ENCODE results near the gene ZNF606.

Gene ZNF606

DNA sequence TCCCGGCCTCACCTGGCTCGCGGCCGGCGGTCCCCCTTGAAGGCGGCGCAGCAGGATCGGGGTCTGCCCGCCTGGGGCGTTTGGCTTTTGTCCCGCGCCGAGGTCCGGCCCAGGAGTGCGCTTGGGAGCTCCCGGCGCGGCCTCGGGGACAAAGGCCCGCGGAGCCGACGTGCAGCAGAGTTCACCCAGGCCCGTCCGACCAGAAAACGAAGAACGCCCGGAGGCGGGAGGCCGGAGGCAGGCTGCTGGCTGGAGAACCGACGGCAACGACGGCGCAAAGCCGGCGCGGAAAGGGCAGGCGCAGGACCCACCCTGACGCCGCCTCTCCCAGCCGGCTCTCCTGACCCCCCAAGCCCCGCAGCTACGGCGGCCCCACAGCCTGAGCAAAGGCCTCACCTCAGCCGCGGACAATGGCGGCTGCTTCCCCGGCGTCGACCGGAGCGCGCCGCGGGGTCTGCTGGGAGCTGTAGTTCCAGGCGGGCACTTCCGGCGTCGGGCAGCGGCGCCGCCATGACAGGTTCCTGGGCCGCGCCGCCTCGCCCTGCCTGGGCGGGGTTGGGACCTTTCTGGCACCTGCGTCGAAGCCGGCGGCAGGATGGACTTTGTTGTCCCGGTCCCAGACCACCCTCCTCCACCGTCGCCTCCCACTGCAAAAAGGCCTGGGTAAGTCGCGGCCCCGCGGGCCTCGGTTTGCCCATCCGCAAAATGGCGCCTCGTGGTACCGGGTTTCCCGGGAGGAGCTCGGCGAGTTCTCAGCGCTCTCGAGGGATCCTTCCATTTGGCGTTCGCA lies at the start of gene ZNF606:
Gene ZNF606, minus strand, starts transcription at position 437 of the 790 bp plus-strand sequence. CDS start 1,501 bp downstream, outside the sequence.
- DNase-seq, result peak; percentile 94

DNA sequence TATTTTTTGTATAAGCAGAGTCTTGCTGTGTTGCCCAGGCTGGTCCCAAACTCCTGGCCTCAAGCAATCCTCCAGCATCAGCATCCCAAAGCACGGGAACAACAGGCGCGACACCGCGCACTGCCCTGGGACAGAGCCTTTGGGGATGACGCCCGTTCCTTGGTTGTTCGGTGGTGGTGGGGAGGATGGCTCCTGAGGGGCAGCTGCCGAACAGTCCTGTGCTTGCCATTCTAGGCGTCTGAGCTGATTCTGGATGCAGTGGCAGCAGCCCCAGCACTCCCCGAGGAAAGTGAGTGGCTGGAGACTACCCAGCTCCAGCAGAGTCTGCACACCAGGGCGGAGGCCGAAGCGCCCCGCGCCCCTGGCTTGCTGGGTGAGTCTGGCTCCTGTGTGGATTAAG lies 49.6 kb upstream of the ZNF606 start:
- no peak for DNase-seq

DNA sequence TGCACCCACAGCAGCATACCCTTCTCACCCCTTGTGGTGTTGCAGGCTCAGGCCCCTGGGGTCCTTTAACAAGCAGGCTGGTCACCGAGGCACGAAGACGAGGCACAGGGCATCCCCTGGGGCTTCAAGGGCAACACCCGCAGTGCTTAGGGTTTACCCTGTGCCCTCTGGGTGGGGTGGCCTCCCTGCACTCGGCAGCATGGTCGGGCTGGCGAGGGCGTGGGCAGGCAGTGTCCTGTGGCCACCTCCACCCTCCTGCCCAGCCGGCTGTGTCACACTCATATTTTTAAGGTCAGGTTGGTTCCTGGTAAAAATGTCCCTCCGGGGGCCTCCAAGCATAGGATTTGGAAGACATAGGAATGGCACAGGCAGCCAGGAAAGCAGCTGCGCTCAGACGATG lies 45.1 kb upstream of the ZNF606 start:
- DNase-seq, result no peak

DNA sequence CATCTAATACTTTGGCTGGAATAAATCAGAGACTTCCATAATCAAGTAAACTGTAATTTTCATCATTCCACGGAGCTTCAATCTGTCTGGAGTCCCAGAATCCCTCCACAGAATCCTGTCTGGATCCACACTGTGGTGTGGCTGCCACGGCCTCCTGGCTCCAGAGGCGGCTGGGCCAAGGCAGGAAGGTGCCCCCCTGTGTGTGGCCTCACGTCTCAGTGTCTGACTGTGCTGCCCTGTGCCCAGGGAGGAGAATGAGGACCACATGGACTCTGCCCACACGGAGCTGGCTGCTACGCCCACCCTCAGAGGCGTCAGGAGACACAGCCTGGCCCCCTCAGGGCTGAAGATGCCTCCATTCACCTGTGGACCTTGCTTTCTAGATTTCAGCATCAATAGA lies 44.2 kb upstream of the ZNF606 start:
- no peak for DNase-seq

DNA sequence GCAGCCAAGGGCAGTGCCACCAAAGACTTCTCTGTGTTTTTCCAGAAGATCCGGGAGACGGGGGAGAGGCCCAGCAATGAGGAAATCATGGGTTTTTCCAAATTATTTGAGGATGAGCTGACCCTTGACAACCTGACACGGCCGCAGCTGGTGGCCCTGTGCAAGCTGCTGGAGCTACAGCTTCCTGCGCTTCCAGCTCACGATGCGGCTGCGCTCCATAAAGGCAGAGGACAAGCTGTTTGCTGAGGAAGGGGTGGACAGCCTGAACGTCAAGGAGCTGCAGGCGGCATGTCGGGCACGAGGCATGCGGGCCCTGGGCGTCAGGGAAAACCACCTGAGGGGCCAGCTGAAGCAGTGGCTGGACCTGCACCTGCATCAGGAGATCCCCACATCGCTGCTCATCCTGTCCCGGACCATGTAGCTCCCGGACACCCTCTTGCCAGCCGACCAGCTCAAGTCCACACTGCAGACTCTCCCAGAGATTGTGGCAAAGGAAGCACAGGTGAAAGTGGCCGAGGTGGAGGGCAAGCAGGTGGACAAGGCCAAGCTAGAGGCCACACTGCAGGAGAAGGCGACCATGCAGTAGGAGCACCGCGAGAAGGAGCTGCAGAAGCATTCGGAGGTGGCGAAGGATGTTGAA lies 42.9 kb upstream of the ZNF606 start:
- DNase-seq, result no peak

DNA sequence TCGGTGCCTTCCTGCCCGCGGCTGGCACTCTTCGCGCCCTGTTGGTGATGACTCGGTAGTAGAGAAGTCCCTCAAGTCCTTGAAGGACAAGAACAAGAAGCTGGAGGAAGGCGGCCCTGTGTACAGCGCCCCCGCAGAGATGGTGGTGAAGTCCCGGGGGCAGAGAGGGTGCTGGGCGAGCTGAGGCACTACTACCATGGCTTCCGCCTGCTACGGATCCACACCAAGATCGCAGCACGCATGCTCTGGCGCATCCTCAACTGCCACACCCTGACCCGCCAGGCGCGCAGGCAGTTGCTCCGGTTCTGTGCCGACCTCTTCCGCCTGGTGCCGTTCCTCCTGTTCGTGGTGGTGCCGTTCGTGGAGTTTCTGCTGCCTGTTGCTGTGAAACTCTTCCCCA lies 42.3 kb upstream of the ZNF606 start:
- DNase-seq, result no peak

DNA sequence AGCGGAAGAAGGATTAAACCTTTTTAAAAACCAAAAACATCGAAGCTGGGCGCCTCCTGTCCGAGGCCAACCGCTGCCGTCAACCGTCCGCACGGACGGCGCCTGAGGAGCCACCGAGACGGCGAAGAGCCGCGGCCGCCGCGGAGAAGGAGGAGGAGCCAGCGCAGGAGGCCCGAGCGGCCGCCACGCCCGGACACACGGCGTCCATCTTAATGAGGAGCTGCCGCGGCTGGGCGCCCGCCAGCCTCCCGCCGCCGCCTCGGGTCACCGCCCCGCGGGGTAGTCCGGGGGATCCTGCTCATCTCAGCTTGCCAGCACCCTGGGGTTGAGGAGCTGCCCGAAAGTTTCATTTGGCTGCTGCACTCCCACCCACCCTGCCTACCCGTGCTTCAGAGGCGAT lies 41.8 kb upstream of the ZNF606 start:
- DNase-seq, result no peak

DNA sequence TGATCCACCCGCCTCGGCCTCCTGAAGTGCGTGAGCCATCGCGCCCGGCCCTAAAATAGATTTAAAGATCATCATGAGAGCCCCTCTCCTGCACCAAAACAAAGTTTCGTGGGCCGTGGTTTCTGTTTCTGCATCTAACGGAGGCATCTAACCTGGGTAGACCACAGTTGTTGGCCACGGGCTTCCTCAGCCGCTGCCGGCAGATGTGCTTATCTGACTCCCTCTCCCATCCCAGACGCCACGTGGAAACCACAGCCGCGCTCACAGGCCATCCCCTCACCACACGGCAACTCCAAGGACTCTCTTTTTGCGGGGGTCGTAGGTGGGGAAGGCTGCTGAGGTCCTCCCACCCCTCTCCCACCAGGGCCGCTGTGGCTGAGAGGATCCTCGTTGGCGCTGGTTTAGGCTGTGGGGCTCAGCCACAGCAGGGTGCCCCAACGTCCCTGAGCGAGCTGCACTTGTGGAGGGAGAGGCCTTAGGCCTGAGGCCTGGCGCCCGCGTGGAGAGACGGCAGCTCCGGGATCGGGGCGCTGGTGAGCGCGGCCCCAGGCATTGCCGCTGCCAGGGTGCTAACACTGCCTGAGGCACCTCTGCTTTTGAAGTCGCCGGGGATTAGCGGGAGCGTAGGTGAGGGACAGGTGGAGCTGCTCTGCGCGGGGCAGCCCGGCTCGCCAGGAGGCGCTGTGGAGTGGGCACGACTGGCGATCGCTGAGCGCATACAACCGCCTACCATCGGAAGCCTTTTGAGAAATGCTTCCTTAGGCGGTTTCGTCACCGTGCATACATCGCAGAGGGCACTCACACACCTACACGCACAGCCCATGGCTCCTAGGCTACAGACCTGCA lies 40.1 kb upstream of the ZNF606 start:
- DNase-seq, result no peak

DNA sequence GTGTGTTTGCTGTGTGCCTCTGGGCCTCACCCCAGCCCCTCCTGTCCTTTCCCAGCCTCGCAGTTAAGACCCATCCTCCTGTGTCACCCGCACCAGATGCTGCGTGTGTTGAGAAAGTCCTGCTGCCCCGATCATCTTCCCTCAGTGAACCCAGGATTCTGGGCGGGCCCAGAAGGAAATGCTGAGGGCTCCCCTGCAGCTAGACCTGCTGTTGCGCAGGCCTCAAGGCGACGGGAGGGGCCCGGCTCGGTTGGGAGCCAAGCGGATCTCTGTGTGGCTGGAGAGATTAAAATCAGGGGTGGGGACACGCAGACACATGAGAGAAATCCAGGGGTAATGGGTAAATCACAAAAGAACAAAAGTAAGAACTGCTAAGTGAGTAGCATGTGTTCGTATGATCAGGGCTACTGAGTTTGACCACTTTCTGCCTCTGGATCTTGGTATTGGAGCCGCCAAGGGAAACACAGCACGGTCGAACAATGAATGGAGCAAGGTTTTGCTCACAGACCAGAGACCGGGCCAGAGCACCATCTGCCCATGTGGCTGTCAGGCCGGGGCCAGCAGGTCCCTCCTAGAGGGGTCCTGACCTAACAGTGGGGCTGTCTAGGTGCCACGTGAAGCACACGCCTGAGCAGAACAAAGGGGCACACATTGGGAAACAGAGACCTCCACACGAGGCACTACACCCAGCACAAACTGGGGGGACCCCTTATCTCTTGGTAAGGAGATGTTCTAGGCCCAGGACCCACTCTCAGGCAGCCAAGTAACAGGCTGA lies 38.3 kb upstream of the ZNF606 start:
- no peak for DNase-seq

DNA sequence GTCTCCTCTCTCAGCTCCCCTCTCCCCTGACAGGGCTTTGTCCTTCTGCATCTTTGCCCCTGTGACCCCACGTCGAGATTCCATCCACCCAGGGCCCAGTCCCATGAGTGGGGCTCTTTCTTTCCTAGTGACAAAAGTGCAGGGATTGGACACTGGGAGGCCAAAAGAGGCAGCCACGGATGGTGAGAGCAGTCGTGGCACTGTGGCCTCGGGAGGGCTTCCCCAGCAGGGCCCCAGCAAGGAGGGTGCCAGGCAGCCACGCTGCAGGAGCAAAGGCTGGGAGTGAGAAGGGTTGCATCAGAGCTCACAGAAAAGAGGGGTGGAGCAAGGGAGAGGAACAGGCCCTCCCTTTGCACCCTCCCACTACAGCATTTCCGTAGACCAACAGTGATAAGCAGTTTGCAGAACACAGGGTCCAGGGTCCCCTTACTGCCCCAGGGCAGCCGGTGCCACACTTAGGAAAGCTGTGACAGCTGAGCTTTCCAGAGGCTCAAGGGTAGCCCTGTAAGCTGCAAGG lies 36.1 kb upstream of the ZNF606 start:
- DNase-seq, result no peak

DNA sequence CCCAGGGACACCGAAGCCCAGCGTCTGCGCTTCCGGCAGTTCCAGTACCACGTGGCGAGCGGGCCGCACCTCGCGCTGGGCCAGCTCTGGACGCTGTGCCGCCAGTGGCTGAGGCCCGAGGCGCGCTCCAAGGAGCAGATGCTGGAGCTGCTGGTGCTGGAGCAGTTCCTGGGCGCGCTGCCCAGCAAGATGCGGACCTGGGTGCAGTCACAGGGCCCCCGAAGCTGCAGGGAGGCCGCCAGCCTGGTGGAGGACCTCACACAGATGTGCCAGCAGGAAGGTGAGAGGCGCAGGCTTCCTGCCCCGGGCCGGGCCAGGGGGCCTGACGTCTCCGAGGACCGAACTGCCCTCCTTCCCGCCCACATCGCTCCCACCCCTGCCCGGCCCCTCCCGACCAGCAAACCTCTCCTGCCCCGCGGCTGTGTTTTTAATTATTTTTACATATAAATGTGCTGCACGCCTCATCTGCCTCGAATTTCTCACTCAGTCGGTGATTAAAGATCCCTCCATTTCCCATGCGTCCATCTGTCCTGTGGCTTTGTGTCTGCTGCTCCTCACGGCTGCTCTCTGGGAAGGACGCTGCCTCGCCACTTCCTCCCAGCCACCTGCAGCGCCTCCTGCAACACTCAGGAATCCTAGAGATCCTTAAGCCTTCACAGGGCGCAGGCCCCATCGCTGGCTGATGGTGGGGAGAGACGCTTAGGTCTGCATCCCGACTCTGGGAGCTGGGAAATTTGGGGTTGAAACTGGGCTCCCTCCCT lies 35.5 kb upstream of the ZNF606 start:
- no peak for DNase-seq

DNA sequence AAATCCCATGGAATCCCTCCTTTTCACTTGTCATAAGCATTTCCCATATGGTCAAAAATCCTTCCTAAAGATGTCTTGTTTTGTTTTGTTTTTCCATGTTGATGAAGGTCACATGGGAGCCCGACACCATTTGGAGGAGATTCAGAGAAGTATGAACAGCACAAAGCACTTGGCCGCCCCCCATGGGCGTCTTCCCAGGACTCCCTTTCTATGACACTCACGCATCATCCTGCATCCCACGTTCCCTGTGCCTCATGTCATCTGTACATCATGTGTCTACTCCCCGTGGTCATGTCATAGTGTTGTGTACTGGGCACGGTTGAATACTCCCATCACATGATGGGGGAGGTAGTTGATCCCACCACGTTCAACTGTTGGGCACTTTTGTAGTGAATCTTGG lies 33.2 kb upstream of the ZNF606 start:
- no peak for DNase-seq

DNA sequence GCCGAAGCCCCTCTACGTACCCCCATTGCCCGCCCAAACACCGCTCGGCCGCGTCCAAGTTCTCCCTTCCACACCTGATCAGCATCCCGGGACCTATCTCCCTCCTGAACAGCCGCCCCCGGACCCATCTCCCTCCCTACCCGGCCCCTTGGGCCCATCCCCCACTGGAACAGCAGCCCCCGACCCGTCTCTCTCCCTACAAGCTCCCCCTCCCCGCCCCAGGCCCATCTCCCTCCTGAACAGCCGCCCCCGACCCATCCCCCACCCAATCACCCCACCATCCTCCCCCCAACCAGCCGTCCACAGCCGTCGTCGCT lies 31.8 kb upstream of the ZNF606 start:
- DNase-seq, result no peak

DNA sequence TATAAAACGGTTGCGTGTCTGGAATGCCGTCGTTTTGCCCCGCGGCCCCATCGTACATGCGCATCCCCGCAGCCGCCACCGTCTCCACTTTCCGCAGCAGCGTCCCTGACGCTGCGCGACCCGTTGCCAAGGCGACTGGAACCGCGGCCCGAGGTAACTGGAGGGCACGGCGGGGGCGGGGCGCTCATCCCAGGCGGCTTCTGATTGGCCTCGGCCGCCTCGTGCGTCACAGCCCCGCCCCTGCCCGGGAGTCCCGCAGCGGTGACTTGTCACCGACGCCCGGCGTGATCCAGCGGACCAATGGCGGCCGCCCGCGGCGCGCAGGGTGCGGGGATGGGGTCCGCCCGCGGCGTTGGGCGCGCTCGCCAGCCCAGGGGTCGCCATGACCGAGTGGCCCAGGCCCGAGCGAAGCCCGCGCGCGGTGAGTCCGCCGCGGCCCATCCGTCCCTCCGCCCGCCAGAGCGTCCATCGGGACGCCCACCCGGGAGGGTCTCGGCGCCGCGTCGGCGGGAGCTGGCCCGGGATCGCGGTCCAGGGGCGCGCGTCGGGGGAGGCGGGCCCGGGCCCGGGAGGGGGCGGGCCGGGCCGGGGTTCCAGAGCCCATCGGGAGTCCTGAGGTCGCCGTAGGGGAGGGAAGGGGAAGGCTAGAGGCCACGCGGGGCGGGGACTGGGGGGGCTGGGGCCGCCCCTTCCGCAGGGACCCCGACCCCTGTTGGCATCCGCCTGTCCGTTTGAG lies 31.3 kb upstream of the ZNF606 start, which contains the start of gene ZSCAN1:
Gene ZSCAN1, plus strand, starts transcription at position 285 of the 736 bp plus-strand sequence. CDS start 3,812 bp downstream, outside the sequence.
- DNase-seq, result peak; percentile 64

DNA sequence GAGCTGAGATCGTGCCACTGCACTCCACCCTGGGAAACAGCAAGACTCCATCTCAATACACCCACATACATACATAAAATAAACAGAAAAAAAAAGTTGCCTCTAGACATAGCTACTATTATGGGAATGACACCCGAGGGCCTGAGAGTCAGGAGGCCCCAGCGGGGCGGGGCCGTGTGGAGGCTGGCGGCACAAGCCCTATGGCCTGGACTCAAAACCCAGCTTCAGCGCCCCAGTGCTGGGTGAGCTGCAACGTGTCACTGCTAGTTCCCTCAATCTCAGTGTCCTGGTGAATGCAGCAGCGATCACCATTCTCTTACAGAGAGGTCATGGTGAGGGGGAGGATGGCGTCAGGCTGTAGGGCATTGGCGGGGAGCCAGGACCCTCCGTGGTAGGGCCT lies 22.0 kb upstream of the ZNF606 start:
- no peak for DNase-seq

DNA sequence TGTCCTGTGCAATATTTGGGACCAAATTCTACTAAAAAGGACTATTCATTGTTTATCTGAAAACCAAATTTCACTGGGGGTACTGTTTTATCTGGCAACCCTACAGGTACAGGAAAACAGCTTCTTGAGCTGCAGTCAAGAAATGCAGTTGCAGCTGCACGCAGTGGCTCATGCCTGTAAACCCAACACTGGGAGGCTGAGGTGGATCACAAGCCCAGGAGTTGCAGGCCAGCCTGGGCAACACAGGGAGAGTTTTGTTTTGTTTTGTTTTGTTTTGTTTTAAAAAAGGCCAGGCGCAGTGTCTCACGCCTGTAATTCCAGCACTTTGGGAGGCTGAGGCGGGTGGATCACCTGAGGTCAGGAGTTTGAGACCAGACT lies 19.7 kb upstream of the ZNF606 start:
- DNase-seq, result no peak

DNA sequence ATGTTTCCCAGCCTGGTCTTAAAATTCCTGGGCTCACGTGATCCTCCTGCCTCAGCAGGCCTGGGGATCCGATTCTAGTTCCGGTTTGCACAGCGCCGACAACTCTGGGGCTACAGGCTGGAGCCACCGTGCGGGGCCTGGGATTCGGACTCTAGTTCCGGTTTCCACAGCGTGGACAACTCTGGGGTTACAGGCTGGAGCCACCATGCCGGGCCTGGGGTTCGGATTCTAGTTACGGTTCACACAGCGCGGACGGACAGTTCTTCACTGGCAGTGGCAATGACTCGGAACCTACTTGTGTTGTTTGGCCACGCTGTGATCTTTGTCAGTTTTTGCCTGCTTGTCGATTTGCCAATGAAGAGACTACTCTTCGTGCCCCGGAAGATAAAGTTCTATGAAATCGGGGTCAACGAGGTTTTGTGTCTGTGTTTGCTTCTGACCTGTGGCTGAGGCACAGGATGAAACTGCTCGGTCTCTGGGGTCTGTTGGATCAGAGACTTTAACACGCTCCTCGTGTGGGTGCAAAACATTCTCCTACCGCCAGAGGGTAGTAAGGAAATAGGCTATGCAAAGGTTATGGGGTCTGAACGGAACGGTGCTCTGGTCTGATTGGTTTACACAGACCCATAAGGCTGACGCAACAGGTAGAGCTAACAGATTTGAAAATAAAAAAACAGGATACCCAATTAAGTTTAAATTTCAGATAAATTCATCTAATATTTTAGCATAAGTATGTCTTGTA lies 19.1 kb upstream of the ZNF606 start:
- DNase-seq, result no peak

DNA sequence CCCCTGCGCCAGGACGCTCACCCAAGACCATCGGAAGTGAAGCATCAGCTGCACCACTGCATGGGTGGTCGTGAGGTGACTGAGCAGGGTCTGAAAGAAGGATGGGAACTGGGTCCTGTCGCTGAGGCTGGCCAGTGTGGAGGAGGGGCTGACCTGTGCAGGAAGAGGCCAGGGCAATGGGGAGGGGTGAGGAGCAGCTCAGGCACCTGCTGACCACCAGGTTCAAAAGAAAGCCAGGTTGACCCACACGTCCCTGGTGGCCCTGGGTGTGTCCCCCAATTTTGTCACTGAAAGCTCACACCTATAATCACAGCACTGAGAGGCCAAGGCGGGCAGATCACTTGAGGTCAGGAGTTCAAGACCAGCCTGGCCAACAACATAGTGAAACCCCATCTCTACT lies 17.5 kb upstream of the ZNF606 start:
- no peak for DNase-seq

DNA sequence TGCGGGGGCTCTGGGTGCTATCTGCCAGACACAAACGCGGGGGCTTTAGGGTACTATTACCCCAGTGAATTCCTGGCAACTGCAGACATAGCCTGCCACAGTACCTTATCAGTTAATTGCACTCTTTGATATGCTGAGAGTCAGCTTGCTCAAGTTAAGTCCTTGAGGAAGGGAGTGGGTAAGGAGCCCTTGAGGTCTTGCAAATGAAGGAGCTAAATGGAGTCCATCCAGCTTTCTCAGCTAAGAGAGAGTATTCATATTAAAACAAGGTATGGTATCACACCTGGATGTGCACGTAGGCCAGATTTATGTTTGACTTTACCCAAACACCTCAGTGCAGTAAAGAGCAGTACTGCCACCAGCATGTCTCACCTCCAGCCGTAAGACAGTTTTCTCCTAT lies 11.5 kb upstream of the ZNF606 start:
- no peak for DNase-seq

DNA sequence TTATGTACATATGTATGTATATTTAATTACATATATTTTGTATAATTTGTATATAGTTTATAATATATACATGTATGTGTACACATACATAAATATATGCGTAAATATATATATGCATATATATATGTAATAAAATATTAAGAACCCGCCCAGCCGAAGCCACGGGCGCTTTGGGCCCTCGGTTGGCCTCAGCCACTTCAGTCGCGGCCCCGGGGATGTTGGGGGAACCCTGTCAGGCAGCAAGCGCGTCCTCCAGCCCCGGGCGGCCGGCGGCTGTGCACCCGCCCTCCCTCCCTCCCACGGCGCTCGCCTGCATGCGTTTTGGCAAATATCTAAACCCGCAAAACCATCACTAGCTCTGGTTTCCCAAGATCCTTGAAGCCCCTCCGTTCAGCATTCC lies 7.9 kb upstream of the ZNF606 start:
- DNase-seq, result no peak

Measured in activated effector memory CD4-positive, alpha-beta T cell treated with anti-CD3 and anti-CD28 coated beads, Interleukin-2, amount 50 U/mL, for 16 hours (primary cell).